Measurements from ENCODE around the gene ATP6V0E1.

The ATP6V0E1 gene

GRCh38 chr5:172983542-172984243, at the start of gene ATP6V0E1:
Gene ATP6V0E1, plus strand, starts transcription at chr5:172983771. Its CDS starts 90 bp downstream, at chr5:172983861.
- DNase-seq (ENCODE audit: low spot score) = peak; percentile 94

GRCh38 chr5:172935096-172935495, 48.5 kb upstream of the ATP6V0E1 start:
- no peak for DNase-seq (ENCODE audit: low spot score)

GRCh38 chr5:172936401-172936800, 47.2 kb upstream of the ATP6V0E1 start:
- no peak for DNase-seq (ENCODE audit: low spot score)

GRCh38 chr5:172939071-172939470, 44.5 kb upstream of the ATP6V0E1 start:
- DNase-seq (ENCODE audit: low spot score) = no peak

DNA sequence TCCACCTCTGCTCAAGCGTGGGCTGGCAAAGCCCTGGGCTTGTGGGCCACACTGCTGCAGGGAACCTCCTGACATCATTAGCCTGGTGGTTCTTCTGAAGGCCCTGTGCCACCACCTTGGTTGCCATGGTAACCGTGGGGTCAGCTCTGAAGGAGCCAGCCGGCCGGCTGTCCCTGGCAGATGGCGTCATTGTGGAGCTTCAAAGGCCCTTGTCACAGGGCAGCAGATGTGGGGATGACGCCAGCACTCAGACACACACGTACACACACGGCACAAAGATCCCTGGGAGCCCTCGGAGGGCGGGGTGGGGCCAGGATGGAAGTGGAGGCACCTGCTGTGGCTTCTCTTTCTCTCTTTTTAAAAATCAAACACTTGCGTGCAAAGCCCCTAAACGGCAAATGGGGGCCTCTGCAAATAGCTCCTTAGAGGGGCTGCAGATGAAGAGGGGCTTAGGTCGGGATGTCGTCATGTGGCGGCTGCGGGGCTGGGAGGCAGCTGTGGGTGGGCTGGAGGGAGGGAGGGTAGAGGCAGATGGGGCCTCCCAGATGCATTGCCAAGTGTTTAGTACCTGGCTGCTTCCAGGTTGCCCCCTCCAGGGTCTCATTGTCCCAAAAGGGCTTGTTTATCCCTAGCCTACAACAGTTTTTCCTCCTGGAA, 43.8 kb upstream of the ATP6V0E1 start:
- DNase-seq (ENCODE audit: low spot score) = peak; percentile 58

DNA sequence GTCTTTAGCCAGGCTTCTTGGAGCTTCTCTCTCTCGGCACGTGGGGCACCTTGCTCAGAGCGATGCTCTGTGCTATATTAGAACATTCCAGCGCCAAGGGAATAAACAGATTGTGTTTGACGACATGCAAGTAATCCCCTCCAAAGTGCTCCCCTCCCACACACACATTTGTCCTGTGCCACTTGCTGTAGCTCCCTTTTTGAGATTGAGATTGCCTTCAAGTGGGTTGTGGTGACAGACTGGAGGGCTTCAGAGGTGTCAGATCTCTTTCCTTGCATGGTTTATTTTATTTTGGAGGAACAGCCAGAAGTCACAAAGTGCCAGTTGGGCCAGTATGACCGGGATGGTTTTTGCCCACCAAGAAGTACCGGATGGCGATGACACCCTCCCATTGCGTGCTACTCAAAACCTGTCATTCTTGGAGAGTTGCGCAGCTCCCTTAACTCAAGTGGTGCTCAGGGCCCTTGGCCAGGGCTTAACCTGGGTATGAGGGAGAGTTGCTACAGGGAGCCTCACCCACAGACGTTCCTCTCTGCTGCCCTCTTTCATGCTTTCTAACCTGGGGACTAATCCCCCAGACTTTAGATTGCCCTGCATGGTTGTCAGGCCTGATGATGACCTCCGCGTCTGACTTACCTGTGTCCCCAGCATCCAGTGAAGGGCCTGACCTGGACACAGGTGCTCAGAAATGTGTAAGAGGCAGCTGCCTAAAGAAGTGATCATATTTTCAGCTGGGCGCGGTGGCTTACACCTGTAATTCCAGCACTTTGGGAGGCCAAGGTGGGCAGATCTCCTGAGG, 43.1 kb upstream of the ATP6V0E1 start:
- no peak for DNase-seq (ENCODE audit: low spot score)

DNA sequence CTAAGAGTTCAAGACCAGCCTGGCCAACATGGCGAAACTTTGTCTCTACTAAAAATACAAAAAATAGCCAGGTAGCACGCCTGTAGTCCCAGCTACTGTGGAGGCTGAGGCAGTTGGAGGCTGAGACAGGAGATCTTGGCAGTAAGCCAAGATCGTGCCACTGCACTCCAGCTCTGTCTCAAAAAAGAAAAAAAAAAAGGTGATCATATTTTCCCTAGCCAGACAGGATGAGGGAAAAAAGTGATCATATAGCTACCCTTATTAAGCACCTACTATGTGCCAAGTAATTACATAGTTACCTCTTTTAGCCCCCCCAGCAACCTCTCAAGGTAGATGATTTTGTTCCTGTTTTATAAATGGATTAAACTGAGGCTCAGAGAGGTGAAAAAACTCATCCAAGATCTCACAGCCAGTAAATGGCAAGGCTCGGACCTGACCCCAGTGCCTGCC, 42.5 kb upstream of the ATP6V0E1 start:
- DNase-seq (ENCODE audit: low spot score) = no peak

DNA sequence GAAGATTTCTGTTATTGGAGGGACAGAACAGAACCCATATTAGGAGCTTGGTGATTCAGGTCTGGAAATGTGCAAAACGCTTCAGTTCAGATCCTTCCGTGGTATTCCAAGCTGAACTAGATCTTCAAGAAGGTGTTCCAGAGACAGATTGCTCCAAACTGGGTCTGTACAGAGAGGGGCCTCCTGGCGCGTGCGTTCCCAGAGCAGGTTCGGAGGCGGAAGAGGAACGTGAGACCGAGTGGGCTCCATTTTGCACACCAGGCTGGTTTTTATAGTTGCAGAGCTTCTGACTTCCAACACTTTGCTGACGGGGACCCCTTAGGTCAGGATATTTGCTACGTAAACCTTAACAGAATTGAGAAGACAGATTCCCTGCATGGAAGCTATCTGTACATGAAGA, 41.0 kb upstream of the ATP6V0E1 start:
- no peak for DNase-seq (ENCODE audit: low spot score)

- DNase-seq (ENCODE audit: low spot score) = peak; percentile 63
Measured at GRCh38 chr5:172943283-172943841, 40.2 kb upstream of the ATP6V0E1 start.

DNA sequence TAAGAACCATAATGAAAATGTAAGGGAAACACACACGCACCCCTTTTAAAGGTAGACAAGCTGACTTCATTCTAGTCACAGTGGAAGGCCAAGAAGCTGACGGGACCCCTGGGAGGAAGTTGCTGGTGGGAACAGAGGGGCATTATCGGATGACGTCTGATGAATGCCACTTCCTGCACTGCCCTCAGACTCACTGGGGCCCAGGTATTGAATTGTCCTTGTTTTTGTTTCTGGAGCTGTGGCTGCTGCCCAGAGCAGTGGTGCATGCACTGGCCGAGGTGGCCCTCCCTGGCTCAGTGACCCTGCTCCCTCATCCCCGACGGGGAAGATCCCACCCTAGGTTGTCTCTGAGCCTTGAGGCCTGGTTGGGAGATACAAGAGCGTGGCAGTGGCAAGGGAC, 39.7 kb upstream of the ATP6V0E1 start:
- no peak for DNase-seq (ENCODE audit: low spot score)

DNA sequence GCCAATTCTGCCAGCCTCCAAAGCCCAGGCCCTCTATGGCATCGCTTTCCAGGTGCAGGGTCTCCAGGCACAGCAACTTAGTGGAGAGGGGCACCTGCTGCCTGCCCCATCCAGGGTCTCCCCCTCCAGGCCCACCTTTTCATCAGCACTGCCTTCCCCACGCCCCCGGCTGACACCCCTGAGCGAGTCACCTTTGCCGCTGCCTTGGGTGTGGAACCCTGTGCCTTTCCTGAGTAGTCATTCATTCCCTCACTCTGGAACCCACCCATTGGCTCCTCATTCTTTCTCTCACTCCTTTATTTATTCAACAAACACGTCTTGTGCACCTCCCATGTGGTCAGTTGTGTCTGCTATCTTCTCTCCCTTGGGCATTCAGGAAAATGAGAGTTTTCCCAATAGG, 38.8 kb upstream of the ATP6V0E1 start:
- no peak for DNase-seq (ENCODE audit: low spot score)

- no peak for DNase-seq (ENCODE audit: low spot score)
Measured at GRCh38 chr5:172945151-172945550, 38.4 kb upstream of the ATP6V0E1 start.

DNA sequence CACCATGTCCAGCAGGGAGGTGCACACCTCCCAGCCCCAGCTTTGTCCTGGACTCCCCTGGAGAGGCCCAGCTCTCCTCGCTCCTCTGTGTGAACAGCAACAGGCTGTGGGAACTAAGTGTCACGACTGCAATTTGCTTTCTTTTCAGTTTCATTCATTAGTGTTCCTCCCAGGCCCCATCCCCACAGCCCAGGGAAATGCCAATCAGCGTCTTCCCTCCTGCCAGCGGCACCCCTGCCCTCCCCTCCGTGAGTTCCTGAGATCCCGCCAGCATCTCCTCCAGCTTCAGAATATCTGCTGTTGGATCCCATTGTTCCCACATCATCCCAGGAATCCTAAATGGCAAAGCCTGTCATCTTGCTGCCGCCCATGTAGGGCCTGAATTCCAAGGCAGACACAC, 37.4 kb upstream of the ATP6V0E1 start:
- DNase-seq (ENCODE audit: low spot score) = no peak

- no peak for DNase-seq (ENCODE audit: low spot score)
Measured at GRCh38 chr5:172949426-172949825, 34.1 kb upstream of the ATP6V0E1 start.

DNA sequence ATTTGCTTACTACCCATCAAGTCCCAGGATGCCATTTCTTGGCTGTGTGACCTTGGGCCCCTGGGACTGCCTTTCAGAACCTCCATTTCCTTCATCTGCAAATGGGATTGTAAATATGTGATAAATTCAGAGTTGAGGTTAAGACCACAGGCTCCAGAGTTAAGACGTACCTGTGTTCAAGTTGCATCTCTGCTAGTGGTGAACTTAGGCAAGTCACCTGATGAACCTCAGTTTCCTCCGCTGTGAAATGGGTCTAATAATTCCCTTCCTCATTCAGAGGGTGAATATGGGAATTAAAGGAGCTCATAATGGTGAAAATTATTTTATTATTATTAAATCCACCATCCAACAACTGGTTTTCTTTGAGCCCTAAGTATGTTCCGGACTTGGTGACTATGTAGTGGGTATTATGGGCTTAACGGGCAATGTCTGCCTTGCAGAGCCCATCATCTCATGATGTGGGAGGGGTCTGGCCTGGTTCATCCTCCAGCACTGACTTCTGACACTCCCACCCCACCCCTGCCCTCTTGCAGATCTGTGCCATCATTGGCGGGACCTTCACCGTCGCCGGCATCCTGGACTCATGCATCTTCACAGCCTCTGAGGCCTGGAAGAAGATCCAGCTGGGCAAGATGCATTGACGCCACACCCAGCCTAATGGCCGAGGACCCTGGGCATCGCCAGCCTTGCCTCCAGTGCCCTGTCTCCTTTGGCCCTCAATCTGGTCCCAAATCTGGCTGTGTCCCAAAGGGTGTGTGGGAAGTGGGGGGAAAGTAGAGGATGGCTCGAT, 33.2 kb upstream of the ATP6V0E1 start:
- DNase-seq (ENCODE audit: low spot score) = no peak

GRCh38 chr5:172951371-172952033, 32.1 kb upstream of the ATP6V0E1 start:
- no peak for DNase-seq (ENCODE audit: low spot score)

- no peak for DNase-seq (ENCODE audit: low spot score)
Measured at GRCh38 chr5:172952034-172952511, 31.5 kb upstream of the ATP6V0E1 start.

DNA sequence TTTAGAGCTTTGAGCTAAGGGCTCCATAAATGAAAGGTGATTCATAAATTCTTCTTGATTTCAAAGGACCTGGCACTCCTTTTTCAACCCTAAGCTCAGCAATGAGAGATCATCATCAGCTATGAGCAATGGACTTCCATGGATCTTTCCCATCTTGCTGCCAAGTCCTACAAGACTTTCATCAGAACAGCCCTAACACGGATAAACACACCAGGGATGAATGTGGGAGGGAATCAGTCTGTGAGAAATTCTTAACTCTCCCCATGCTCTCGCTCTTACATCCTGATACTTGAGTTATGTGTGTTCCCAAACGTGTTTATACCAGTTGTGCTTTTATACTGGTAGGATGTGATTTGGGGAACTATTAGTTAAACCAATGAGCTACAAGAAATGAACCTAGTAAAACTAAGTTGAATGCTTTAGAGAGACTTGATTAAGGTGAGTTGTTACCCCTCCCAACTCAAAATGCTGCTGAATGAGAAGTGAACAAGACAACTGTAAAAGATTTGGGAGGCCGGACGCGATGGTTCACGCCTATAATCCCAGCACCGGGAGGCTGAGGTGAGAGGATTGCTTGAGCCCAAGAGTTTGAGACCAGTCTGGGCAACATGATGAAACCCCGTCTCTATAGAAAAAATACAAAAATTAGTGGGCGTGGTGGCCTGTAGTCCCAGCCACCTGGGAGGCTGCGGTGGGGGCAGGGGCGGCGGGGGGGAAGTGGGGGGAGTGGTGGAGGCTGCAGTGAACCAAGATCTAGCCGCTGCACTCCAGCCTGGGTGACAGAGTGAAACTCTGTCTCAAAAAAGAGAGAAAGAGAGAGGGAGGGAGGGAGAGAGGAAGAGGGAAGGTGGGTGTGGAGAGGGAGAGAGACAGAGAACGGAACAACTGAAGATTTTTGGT, 29.5 kb upstream of the ATP6V0E1 start:
- DNase-seq (ENCODE audit: low spot score) = no peak

- DNase-seq (ENCODE audit: low spot score) = no peak
Measured at GRCh38 chr5:172954751-172955159, 28.8 kb upstream of the ATP6V0E1 start.

- no peak for DNase-seq (ENCODE audit: low spot score)
Measured at GRCh38 chr5:172956228-172956627, 27.3 kb upstream of the ATP6V0E1 start.
